CD4-positive, alpha-beta T cell treated with Interleukin-4 for 4 hours (primary cell): ENCODE data around the gene KLHDC8A.
"Not testable (repeated sequence)": the region's sequence is repeated elsewhere in the genome, so short reads cannot be mapped to it uniquely, and the experiment has no call there.

Source experiments
- DNase-seq: peaks from one replicate; pipeline ENCODE4 v3.0.0-alpha.2; 2020

Gene KLHDC8A

GRCh38 chr1:205356440-205357139 is at the start of gene KLHDC8A:
Gene KLHDC8A (minus strand): TSS chr1:205356922. CDS start chr1:205343604, 13,318 bp downstream.
- DNase-seq: no peak

GRCh38 chr1:205406252-205406651 is 49.5 kb upstream of the KLHDC8A start:
- not testable (repeated sequence) for DNase-seq

- DNase-seq: not testable (repeated sequence)
Observed at GRCh38 chr1:205404484-205404883, 47.8 kb upstream of the KLHDC8A start.

GRCh38 chr1:205398586-205398985 is 41.9 kb upstream of the KLHDC8A start:
- DNase-seq: no peak

GRCh38 chr1:205396967-205397616 is 40.4 kb upstream of the KLHDC8A start:
- DNase-seq: peak; percentile 37

GRCh38 chr1:205395616-205396015 is 38.9 kb upstream of the KLHDC8A start:
- no peak for DNase-seq

- DNase-seq: no peak
Observed at GRCh38 chr1:205392650-205393049, 35.9 kb upstream of the KLHDC8A start.

GRCh38 chr1:205391386-205391785 is 34.7 kb upstream of the KLHDC8A start:
- DNase-seq: no peak

- no peak for DNase-seq
Observed at GRCh38 chr1:205387845-205388244, 31.1 kb upstream of the KLHDC8A start.

- DNase-seq: not testable (repeated sequence)
Observed at GRCh38 chr1:205382990-205383389, 26.3 kb upstream of the KLHDC8A start.

GRCh38 chr1:205382561-205382960 is 25.8 kb upstream of the KLHDC8A start:
- DNase-seq: no peak

GRCh38 chr1:205381305-205381704 is 24.6 kb upstream of the KLHDC8A start:
- no peak for DNase-seq

GRCh38 chr1:205380882-205381281 is 24.2 kb upstream of the KLHDC8A start:
- DNase-seq: no peak

- DNase-seq: no peak
Observed at GRCh38 chr1:205379056-205379455, 22.3 kb upstream of the KLHDC8A start.

- no peak for DNase-seq
Observed at GRCh38 chr1:205377355-205377754, 20.6 kb upstream of the KLHDC8A start.

GRCh38 chr1:205376739-205377138 is 20.0 kb upstream of the KLHDC8A start:
- DNase-seq: no peak

GRCh38 chr1:205375835-205376545 is 19.3 kb upstream of the KLHDC8A start:
- DNase-seq: no peak

GRCh38 chr1:205374210-205375078 is 17.7 kb upstream of the KLHDC8A start:
- DNase-seq: no peak

GRCh38 chr1:205373798-205374175 is 17.1 kb upstream of the KLHDC8A start:
- DNase-seq: no peak

- no peak for DNase-seq
Observed at GRCh38 chr1:205373022-205373797, 16.5 kb upstream of the KLHDC8A start.

- DNase-seq: no peak
Observed at GRCh38 chr1:205371871-205372660, 15.3 kb upstream of the KLHDC8A start.
